ENCODE data around the gene VPS33B.
A peak's percentile ranks its signal among the peaks of the same experiment; 100 is the strongest.
"Not testable (repeated sequence)": the region's sequence is repeated elsewhere in the genome, so short reads cannot be mapped to it uniquely, and the experiment has no call there.

Gene VPS33B

DNA sequence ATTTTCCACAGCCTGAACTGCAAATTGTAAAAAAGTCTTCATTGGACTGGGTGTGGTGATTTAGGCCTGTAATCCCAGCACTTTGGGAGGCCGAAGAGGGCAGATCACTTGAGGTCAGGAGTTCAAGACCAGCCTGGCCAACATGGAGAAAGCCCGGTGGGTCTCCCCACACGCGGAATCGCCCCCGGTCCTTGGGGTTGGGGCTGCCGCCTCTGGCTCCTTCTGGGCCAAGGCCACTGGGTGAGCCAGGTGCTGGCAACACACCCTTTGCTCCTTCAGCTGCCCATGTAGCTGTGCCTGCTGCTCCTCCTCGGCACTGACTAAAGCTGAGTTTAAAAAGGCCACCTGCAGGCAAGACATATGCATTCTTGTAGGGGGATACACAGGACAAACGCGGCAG lies 9.4 kb upstream of the VPS33B start:
- TF ChIP-seq, protein P1, sequence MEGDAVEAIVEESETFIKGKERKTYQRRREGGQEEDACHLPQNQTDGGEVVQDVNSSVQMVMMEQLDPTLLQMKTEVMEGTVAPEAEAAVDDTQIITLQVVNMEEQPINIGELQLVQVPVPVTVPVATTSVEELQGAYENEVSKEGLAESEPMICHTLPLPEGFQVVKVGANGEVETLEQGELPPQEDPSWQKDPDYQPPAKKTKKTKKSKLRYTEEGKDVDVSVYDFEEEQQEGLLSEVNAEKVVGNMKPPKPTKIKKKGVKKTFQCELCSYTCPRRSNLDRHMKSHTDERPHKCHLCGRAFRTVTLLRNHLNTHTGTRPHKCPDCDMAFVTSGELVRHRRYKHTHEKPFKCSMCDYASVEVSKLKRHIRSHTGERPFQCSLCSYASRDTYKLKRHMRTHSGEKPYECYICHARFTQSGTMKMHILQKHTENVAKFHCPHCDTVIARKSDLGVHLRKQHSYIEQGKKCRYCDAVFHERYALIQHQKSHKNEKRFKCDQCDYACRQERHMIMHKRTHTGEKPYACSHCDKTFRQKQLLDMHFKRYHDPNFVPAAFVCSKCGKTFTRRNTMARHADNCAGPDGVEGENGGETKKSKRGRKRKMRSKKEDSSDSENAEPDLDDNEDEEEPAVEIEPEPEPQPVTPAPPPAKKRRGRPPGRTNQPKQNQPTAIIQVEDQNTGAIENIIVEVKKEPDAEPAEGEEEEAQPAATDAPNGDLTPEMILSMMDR (IDR thresholded peaks at IDR 0.05) = no peak
- no peak for TF ChIP-seq ZFX (IDR thresholded peaks at IDR 0.05; ENCODE audit: borderline replicate concordance)
- H3K27ac ChIP-seq = no peak overlapping the region

DNA sequence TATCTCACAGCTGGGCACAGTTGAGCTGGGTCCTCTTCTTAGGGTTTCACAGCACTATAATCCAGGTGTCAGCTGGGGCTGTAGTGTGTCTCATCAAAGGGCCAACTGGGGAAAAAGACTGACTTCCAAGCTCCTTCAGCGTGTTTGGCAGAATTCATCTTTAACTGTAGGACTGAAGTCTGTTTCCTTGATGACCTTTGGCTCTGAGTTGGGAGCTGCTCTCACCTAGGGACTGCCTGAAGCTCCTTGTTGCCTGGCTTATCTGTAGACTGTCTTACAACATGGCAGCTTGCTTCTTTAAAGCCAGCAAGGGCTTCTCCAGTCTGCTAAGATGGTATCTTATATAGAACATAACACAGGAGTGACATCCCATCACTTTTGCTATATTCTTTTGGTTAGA lies 5.3 kb upstream of the VPS33B start:
- H3K27ac ChIP-seq = no peak overlapping the region
- TF ChIP-seq, protein P1 (IDR thresholded peaks at IDR 0.05) = no peak
- TF ChIP-seq ZFX (IDR thresholded peaks at IDR 0.05; ENCODE audit: borderline replicate concordance) = no peak

DNA sequence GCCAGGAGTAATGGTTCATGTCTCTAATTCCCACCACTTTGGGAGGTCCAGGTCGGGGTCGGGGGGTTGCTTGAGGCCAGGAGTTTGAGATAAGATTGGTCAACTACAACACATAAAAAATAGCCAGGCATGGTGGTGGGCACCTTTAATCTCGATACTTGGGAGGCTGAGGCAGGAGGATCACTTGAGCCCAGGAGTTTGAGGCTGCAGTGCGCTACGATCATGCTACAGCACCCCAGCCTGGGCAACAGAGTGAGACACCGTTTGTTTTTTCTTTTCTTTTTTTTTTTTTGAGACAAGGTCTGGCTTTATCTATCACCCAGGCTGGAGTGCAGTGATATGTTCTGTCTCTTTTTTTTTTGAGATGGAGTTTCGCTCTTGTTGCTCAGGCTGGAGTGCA lies 1.3 kb upstream of the VPS33B start:
- H3K27ac ChIP-seq = no peak overlapping the region
- no peak for TF ChIP-seq ZFX (IDR thresholded peaks at IDR 0.05; ENCODE audit: borderline replicate concordance)
- TF ChIP-seq, protein P1 (IDR thresholded peaks at IDR 0.05) = no peak

DNA sequence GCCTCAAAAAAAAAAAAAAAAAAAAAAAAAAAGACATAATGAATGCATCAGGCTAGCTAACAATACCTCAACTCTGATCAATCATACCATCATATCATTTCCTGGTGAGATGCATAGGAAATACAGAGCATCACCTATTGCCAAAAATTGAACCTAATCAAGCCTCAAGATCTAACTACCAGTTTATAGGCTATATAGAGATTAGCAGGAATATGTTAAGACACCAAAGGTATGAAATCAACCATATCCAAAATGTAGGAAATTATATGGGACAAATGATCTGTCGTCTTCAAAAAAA lies 387 bp upstream of the VPS33B start:
- no peak for TF ChIP-seq ZFX (IDR thresholded peaks at IDR 0.05; ENCODE audit: borderline replicate concordance)
- TF ChIP-seq, protein P1 (IDR thresholded peaks at IDR 0.05) = no peak
- peak overlapping the region; percentile 54 for H3K27ac ChIP-seq

DNA sequence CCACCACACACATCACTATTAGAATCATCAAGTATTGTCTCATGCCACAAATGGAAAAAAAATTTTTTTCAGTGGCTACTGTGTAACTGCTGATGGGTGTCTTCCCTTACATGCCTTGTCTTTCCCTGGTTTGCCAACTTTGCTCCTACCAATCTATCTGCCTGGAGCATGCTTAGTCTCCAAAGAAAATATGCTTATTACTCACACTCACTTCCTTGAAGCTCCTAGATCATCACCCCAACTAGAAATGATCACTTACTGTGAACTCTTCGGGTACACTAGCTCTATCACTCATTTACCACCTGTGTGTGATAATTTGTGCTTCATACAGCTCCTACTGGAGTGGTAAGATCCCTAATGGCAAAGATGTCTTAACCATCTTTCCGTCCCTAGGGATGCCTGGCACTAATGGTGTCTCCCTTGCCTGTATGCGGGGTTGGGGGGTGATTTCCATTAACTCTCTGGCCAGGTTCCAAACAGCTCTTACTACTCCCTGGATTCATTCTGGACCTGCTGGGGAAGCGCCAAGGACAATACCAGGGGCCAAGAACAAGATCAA lies 799 bp downstream of the VPS33B start:
- H3K27ac ChIP-seq = peak overlapping the region; percentile 54; the same call in 1 of the 2 replicates
- TF ChIP-seq, protein P1 (IDR thresholded peaks at IDR 0.05) = no peak
- TF ChIP-seq ZFX (IDR thresholded peaks at IDR 0.05; ENCODE audit: borderline replicate concordance) = no peak

DNA sequence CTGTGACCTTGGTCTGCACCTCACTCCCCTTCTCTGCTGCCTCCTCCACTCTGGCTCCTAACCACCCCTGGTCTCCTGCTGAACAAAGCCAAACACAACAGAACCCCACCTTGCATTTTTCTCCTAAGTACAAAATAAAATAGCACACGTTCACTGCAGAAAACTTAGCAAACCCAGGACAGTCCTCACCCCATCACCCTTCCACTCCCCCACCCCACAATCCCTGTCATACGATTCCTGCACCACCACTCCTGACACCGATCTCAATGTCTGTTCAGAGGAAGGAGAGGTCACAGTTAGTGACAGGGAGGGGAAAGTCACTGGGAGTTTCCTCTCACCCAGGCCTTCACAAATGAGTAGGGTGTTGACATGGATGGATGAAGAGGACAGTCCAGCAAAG lies 4.2 kb downstream of the VPS33B start:
- TF ChIP-seq, protein P1 (IDR thresholded peaks at IDR 0.05) = no peak
- no peak for TF ChIP-seq ZFX (IDR thresholded peaks at IDR 0.05; ENCODE audit: borderline replicate concordance)
- H3K27ac ChIP-seq = no peak overlapping the region

DNA sequence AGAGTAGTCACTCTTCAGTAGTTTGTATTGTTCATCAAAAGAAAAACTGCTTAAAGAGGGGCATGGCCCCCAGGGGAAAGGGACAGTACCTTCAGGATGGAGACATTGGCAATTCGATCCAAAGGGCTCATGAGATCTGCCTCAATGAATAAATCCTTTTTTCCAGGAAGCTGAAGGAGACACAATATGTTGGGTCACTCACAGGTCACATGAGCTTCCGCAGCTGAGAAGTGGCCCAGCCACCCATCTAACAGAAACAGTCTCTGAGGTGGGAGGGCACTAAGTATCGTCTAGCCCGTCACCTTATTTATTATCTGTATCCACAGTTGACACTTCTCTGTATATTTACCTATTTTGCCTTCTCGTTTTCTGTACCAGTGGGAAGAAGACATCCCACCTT lies 4.7 kb downstream of the VPS33B start:
- TF ChIP-seq, protein P1 (IDR thresholded peaks at IDR 0.05) = no peak
- no peak for TF ChIP-seq ZFX (IDR thresholded peaks at IDR 0.05; ENCODE audit: borderline replicate concordance)
- no peak overlapping the region for H3K27ac ChIP-seq

DNA sequence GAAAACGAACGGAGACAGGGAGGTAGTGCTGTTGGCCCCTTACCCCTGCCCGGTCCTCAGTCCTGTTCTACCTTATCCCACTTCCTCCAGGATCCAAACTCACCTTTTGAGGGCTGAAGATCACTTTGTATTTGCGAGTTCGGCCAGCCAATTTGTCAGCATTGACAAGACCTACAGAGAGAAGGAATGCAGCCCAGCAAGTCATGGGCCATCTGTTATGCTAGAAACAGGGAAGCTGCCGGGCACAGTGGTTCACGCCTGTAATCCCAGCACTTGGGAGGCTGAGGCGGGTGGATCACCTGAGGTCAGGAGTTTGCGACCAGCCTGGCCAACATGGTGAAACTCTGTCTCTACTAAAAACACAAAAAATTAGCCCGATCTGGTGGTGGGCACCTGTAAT lies 8.7 kb downstream of the VPS33B start:
- not testable (repeated sequence) for H3K27ac ChIP-seq

Data from 22Rv1 (cell line).